Activated naive CD4-positive, alpha-beta T cell treated with anti-CD3 and anti-CD28 coated beads, Interleukin-2, amount 10 ng/mL, durations not matched to agents 7 days and 5 days (primary cell): ENCODE data around the gene MCM3.
A peak's percentile ranks its signal among the peaks of the same experiment; 100 is the strongest.

Source experiments
- CTCF ChIA-PET: fragments of 350-600 bp; sonication (Branson Sonifier 250); formaldehyde crosslinking; loops from one replicate; lab custom pipeline; 2021; ENCODE audit warnings: antibody characterized with exemption; lab: Charles Lee
- DNase-seq: peaks from one replicate; pipeline ENCODE4 v3.0.0-alpha.2; 2020
- H3K27ac Mint-ChIP-seq: one replicate; pipeline ENCODE4 v1.8.0; 2021; ENCODE audit warnings: mild to moderate bottlenecking, moderate library complexity, mixed read lengths
- H3K27me3 Mint-ChIP-seq: one replicate; pipeline ENCODE4 v1.8.0; 2021; ENCODE audit warnings: mild to moderate bottlenecking, mixed read lengths
- H3K36me3 Mint-ChIP-seq: one replicate; pipeline ENCODE4 v1.8.0; 2021; ENCODE audit warnings: mixed read lengths
- H3K4me1 Mint-ChIP-seq: one replicate; pipeline ENCODE4 v1.8.0; 2021; ENCODE audit warnings: mixed read lengths
- H3K4me3 Mint-ChIP-seq: one replicate; pipeline ENCODE4 v1.8.0; 2021; ENCODE audit warnings: mild to moderate bottlenecking, moderate library complexity, mixed read lengths
- H3K9me3 Mint-ChIP-seq: one replicate; pipeline ENCODE4 v1.8.0; 2021; ENCODE audit warnings: mixed read lengths

Gene MCM3

DNA sequence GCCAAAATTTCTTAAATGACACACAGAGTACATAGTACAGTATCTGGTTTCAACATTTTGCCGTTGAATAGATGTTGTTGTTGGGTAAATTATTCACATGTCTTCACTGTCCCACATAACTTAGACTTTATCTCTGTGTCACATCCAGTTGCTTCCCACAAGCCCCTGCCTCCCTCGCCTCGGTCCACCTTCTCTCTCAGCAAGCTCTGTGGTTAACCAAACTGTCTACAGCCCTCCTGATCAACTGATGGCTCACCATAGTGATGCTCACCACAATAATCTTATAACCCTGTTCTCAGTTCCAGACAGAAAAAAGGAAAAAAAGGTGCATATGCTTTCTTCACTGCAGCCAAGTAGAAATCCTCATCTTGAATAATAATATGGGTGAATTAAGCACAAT is 63.2 kb downstream of the MCM3 start:
- peak; percentile 25 for DNase-seq

DNA sequence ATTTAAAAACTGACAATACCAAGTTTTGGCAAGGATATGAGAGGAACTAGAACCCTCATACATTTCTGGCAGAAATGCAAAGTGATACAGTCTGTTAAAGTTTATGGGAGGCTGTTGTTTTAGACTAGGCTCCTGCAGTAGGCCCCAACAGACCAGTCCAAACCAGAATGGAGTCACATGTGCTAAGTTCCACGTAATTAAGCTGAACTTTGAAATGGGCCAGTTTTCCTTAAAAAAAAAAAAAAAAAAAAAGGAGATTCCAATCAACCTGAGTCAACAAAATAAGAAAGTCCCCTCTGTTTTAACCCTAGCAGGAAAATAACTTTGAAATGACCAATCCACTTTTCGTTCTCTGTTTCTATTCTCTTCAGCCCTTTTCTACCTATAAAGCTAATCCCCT is 66.8 kb downstream of the MCM3 start:
- Mint-ChIP-seq H3K27me3 (peaks cover 22% of the 10 kb centered on the region), H3K9me3 (no peaks in the 10 kb centered on the region), H3K36me3 (no peaks in the 10 kb centered on the region), H3K27ac (no peak overlapping the region), H3K4me1 (peaks cover 13% of the 10 kb centered on the region), H3K4me3 (no peak overlapping the region)
- DNase-seq = no peak
- CTCF ChIA-PET = no interaction called here

More for the DNA sequence above, 63.2 kb downstream of the MCM3 start:
- Mint-ChIP-seq H3K36me3 (no peaks in the 10 kb centered on the region), H3K27ac (no peak overlapping the region), H3K4me1 (peaks cover 9% of the 10 kb centered on the region), H3K4me3 (no peak overlapping the region), H3K27me3 (peaks cover 42% of the 10 kb centered on the region), H3K9me3 (no peaks in the 10 kb centered on the region)
- CTCF ChIA-PET = no interaction called here

DNA sequence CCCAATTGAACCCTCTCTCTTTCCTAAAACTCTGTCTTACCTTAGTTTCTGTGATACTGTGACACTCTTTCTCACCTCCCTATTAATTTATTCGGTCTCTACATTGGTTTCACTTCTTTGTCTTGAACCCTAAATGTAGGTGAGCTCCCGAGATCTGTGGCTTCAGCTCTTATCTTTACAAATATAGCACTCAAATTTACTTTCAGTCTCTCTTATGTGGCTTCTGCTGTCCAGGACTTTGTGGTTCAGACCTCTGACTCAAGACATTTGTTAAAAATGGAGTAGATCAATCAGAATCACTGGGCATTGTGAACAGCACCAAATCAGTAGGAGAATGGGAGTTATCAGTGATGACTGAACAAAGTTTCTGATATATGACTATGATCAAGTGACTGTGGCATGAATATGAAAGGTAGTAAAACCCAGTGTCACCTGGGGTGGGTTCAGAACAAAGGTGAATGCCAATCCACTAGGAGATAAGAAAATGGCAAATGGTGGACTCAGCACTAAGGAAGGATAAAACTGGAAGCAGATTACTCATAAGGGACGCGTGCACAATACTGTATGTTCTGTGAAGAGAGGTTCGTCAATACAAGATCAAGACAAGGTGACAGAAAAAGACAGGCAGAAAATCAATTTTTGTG is 67.5 kb downstream of the MCM3 start:
- Mint-ChIP-seq H3K4me3 (no peak overlapping the region), H3K36me3 (no peaks in the 10 kb centered on the region), H3K27ac (no peak overlapping the region), H3K4me1 (peaks cover 20% of the 10 kb centered on the region), H3K9me3 (no peaks in the 10 kb centered on the region), H3K27me3 (peaks cover 27% of the 10 kb centered on the region)
- CTCF ChIA-PET = interaction anchor here (1.3 kb wide), 1 partner anchor 16 kb away, joined by 3 read pairs; no protein-coding TSS in a partner anchor
- DNase-seq = no peak

DNA sequence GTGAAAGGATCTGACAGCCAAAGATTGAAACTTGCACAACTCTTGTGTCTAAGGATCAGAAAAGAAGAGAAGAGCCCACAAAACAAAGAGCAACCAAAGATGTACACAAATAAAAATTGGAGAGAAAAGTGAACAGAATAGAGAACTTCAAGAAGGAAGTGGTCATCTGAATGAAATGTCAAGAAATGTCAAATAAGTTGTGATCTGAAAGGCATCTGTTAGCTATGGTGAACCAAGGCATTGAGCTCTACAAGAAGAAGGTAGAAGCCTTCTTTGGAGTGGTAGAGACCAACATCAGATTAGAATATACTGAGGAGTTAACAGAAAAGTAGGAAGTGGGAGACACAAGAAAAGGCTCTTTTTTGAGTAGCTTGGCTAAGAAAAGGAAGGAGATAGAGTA is 68.8 kb downstream of the MCM3 start:
- no peak for DNase-seq
- no peak overlapping the region for H3K4me3 Mint-ChIP-seq
- CTCF ChIA-PET = interaction anchor here (1.3 to 1.8 kb wide), 2 partner anchors 18 to 48 kb away, joined by 3 to 6 read pairs; no protein-coding TSS in a partner anchor

More for the DNA sequence above, 68.8 kb downstream of the MCM3 start:
- Mint-ChIP-seq H3K27me3 (peaks cover 22% of the 10 kb centered on the region), H3K4me1 (peaks cover 12% of the 10 kb centered on the region), H3K36me3 (no peaks in the 10 kb centered on the region), H3K9me3 (no peaks in the 10 kb centered on the region), H3K27ac (no peak overlapping the region)
